GM12874 (cell line): ENCODE measurements around the gene B3GALNT1.

Experiments used
- TF ChIP-seq, protein P1 (sequence below): IDR thresholded peaks from 2 replicates; pipeline ENCODE4 v1.5.1; 2011; ENCODE audit warnings: low read depth, mild to moderate bottlenecking, control low read depth, low read length, moderate library complexity; ENCODE audit not compliant: insufficient read depth

Gene B3GALNT1

DNA sequence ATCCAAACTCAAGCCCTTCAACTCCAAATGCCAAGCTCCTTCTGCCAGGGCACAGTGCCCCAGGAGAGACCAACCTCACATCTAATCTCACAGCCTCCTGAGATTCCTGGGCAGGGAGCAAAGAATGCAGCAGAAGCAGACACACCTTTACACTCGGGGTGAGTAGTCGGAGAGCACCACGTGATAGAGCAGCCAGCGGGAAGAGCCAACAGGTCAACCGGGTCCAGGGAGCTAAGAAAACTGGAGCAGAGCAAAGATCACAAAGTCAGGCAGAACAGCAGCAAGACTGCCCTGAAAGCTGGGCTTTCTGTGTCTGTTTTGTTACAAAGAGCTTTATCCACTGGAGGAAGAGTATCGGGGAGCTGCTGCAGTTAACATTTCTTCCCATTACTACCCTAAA lies 4.2 kb downstream of the B3GALNT1 start:
- TF ChIP-seq, protein P1, sequence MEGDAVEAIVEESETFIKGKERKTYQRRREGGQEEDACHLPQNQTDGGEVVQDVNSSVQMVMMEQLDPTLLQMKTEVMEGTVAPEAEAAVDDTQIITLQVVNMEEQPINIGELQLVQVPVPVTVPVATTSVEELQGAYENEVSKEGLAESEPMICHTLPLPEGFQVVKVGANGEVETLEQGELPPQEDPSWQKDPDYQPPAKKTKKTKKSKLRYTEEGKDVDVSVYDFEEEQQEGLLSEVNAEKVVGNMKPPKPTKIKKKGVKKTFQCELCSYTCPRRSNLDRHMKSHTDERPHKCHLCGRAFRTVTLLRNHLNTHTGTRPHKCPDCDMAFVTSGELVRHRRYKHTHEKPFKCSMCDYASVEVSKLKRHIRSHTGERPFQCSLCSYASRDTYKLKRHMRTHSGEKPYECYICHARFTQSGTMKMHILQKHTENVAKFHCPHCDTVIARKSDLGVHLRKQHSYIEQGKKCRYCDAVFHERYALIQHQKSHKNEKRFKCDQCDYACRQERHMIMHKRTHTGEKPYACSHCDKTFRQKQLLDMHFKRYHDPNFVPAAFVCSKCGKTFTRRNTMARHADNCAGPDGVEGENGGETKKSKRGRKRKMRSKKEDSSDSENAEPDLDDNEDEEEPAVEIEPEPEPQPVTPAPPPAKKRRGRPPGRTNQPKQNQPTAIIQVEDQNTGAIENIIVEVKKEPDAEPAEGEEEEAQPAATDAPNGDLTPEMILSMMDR = no peak

DNA sequence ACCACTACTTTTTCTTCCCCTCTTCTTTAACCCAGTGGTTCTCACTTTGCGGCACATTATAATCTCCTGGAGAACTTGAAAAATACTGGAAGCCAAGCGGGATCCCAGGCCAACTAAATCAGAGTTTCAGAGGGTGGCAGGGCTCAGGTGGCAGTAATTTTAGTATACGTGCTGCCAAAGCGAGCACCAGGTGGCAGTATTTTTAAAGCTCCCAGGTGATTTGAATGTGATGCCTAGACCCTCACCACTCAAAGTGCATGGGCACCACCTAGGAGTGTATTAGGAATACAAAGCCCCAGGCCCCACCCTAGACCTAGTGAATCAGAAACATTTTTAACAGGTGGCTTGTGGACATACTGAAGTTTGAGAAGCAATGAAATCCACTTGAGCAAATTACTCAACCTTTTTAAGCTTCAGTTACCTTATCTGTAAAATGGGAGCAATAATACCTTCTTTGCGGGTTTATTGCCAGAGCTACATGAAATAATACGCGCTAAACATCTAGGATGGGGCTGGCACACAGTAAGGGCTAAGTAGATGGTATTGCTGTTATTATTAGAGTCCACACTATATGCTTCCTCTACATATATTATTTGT lies 8.3 kb downstream of the B3GALNT1 start:
- TF ChIP-seq, protein P1 = peak; percentile 34

DNA sequence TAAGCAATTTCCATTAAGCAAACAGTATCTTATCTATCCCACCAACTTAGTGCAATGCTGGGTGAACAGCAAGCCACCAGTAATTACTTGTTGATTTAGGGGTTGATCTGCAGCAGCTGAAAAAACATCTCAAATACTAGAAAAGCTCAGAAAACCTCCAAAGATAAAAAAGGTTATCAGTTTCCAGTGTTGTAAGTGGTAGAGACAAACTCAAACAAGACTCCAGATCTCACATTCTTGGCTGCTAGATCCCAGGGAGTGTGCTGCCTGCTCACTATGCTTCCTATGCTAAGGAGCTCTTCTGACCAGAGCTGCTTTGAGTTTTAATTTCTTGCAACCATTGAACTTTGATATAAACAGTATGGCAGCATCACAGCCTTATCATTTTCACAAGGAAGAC lies 11.3 kb downstream of the B3GALNT1 start:
- TF ChIP-seq, protein P1 = no peak

DNA sequence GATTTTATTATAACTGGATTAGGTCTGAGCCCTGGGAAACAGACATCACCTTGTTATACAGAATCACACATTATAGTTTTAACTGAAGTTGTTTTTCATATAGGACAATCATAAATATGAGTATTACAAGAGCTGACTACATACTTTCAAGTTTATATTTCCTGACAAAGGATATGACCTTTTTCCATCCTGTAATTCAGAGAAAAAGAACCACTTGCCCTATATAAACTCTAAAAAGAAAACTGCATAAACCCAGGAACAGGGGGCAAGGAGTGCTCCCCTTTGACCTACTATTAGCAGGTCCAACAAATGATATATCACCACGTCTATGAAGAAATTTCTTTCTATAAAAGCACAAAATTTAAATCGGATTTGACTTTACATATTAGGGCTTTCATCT lies 20.9 kb downstream of the B3GALNT1 start:
- TF ChIP-seq, protein P1 = no peak

DNA sequence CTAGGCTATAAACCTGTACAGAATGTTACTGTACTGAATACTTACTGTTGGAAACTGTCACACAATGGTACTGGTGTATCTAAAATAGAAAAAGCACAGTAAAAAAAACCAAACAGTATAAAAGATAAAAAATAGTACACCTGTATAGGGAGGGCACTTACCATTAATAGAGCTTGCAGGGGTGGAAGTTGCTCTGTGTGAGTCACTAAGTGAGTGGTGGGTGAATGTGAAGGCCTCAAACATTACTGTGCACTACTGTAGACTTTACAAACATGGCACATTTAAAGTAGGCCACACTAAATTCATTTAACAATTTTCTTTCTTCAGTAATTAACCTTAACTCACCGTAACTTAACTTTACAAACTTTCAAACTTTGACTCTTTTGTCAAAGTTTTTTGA lies 22.0 kb downstream of the B3GALNT1 start:
- TF ChIP-seq, protein P1 = no peak

DNA sequence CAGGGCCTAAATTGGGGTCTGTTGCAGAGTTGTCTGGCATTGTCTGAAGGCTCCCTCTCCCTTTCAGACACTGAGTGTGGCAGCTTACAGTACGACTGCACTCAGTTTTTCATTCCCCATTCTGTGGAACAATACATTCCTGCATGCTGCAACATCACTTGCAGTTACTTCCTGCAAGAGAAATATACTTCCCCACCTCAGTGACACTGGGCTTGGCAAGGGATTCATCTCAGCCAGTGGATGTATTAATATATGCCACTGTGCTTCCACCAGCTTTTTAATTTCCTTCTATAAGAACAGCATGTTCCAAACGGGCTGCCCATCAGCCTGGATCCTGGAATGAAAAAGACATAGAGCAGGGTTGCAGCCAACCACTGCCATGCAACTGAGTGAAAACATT lies 23.1 kb downstream of the B3GALNT1 start:
- TF ChIP-seq, protein P1 = no peak

DNA sequence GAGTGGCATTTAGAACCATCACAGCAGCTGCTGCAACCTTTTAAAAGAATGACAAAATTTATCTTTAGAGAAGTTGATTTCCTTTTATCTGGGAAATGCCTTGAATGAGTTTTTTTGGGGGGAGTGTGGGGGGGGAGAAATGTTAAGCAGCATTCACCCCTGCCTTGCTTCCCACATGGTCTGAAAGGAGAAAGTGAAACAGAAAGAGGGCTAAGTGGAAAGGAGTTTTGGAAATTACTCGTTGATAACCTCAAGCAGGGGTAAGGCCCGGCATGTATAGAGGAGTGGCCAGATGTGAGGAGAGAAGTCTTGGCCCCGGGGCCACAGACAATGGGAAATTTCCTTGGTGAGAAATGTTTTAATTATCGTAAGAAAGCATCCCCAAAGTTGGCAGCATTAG lies 23.5 kb downstream of the B3GALNT1 start:
- TF ChIP-seq, protein P1 = no peak
